IMR-90 (cell line): ENCODE data around the gene GLIPR1L2. TPM values are rescaled to one million over a fixed set of nuclear protein-coding genes. Genes with fewer than 3 reads are reported as not detected.

Experiments
- ATAC-seq: fragments of 200-7000 bp; cut with Tn5 transposase; 2 replicates; pipeline ENCODE4 v1.9.1; 2020; ENCODE audit warnings: low read depth, mild to moderate bottlenecking, moderate library complexity
- BruUV-seq: library from RNA; stranded (reverse); fragments of 400-500 nt; replicated peaks from 2 replicates; lab custom pipeline; 2021; lab: Mats Ljungman, UMichigan
- CTCF ChIA-PET: fragments of 300-600 bp; formaldehyde crosslinking; extraction: SDS; loops from one replicate; lab custom pipeline; 2021; ENCODE audit warnings: antibody characterized with exemption; lab: Yijun Ruan, JAX
- POLR2A ChIA-PET: fragments of 300-600 bp; sonication (Branson Sonifier 250); formaldehyde crosslinking; loops from one replicate; lab custom pipeline; 2022; ENCODE audit warnings: antibody characterized with exemption; ENCODE audit not compliant: unreplicated experiment; lab: Charles Lee
- DNase-seq: peaks from one replicate; pipeline ENCODE4 v3.0.0; 2013
- H2AFZ ChIP-seq: replicated peaks from 2 replicates; pipeline ENCODE3; 2013; ENCODE audit warnings: low read length, mild to moderate bottlenecking; ENCODE audit not compliant: poor library complexity
- H2AK5ac ChIP-seq: 2 replicates; pipeline ENCODE4 v1.6.1; 2013; ENCODE audit warnings: low read depth, low read length, inconsistent platforms
- H2AK9ac ChIP-seq: replicated peaks from 2 replicates; pipeline ENCODE3; 2013; ENCODE audit warnings: mild to moderate bottlenecking, low read depth, low read length, moderate library complexity; ENCODE audit not compliant: poor library complexity
- H2BK120ac ChIP-seq: 2 replicates; pipeline ENCODE4 v1.6.1; 2013; ENCODE audit warnings: low read depth, low read length, inconsistent platforms
- H2BK15ac ChIP-seq: 3 replicates; pipeline ENCODE4 v1.6.1; 2013; ENCODE audit warnings: low read depth, low read length, inconsistent platforms
- H2BK20ac ChIP-seq: 2 replicates; pipeline ENCODE4 v1.6.1; 2013; ENCODE audit warnings: low read depth, mild to moderate bottlenecking, inconsistent platforms, low read length, moderate library complexity
- H2BK5ac ChIP-seq: 2 replicates; pipeline ENCODE4 v1.6.1; 2013; ENCODE audit warnings: mild to moderate bottlenecking, low read depth, low read length, inconsistent platforms; ENCODE audit not compliant: poor library complexity, severe bottlenecking
- H3K14ac ChIP-seq: replicated peaks from 2 replicates; pipeline ENCODE4 v1.6.1; 2013; ENCODE audit warnings: low read depth, low read length, inconsistent platforms
- H3K18ac ChIP-seq: 2 replicates; pipeline ENCODE4 v1.6.1; 2013; ENCODE audit warnings: low read depth, low read length, control low read depth
- H3K23ac ChIP-seq: 2 replicates; pipeline ENCODE4 v1.6.1; 2013; ENCODE audit warnings: low read depth, low read length, inconsistent platforms
- H3K27ac ChIP-seq: 2 replicates; pipeline ENCODE4 v1.5.1; 2013; ENCODE audit warnings: mild to moderate bottlenecking, control low read depth, low read length; ENCODE audit not compliant: insufficient read depth
- H3K27me3 ChIP-seq: 2 replicates; pipeline ENCODE4 v1.6.1; 2013; ENCODE audit warnings: low read length; ENCODE audit not compliant: control insufficient read depth, insufficient read depth
- H3K36me3 ChIP-seq: 2 replicates; pipeline ENCODE4 v1.6.1; 2013; ENCODE audit warnings: low read length, mixed read lengths; ENCODE audit not compliant: control insufficient read depth, insufficient read depth
- H3K4ac ChIP-seq: 2 replicates; pipeline ENCODE4 v1.6.1; 2013; ENCODE audit warnings: low read depth, low read length, inconsistent platforms
- H3K4me1 ChIP-seq: 2 replicates; pipeline ENCODE4 v1.6.1; 2013; ENCODE audit warnings: low read length, mixed read lengths; ENCODE audit not compliant: control insufficient read depth, insufficient read depth
- H3K4me2 ChIP-seq: 2 replicates; pipeline ENCODE4 v1.6.1; 2013; ENCODE audit warnings: low read depth, mild to moderate bottlenecking, control low read depth, low read length, moderate library complexity
- H3K4me3 ChIP-seq: 2 replicates; pipeline ENCODE4 v1.5.1; 2013; ENCODE audit warnings: low read depth, mild to moderate bottlenecking, control low read depth, low read length, moderate library complexity; ENCODE audit not compliant: insufficient read depth
- H3K56ac ChIP-seq: 2 replicates; pipeline ENCODE4 v1.6.1; 2013; ENCODE audit warnings: low read length, inconsistent platforms; ENCODE audit not compliant: insufficient read depth; ENCODE audit errors: extremely low read depth
- H3K79me1 ChIP-seq, 2 experiments: 2 replicates each; pipeline ENCODE4 v1.6.1; 2013; ENCODE audit warnings: low read length in 2 of 2, inconsistent platforms in 1 of 2, low read depth in 1 of 2
- H3K9ac ChIP-seq: 2 replicates; pipeline ENCODE4 v1.6.1; 2013; ENCODE audit warnings: low read depth, low read length, control low read depth
- H3K9me1 ChIP-seq: 2 replicates; pipeline ENCODE4 v1.6.1; 2013; ENCODE audit warnings: low read length, inconsistent platforms; ENCODE audit not compliant: insufficient read depth
- H3K9me3 ChIP-seq: 2 replicates; pipeline ENCODE4 v1.6.1; 2013; ENCODE audit warnings: low read length; ENCODE audit not compliant: control insufficient read depth, insufficient read depth
- H4K20me1 ChIP-seq: 2 replicates; pipeline ENCODE4 v1.6.1; 2013; ENCODE audit warnings: low read length, inconsistent platforms; ENCODE audit not compliant: insufficient read depth
- H4K5ac ChIP-seq: 2 replicates; pipeline ENCODE4 v1.6.1; 2013; ENCODE audit warnings: mild to moderate bottlenecking, low read depth, low read length, control low read depth
- H4K8ac ChIP-seq, 2 experiments: 2 replicates each; pipeline ENCODE4 v1.6.1; 2013; ENCODE audit warnings: low read depth in 2 of 2, low read length in 2 of 2, control low read depth in 1 of 2, inconsistent platforms in 1 of 2
- H4K91ac ChIP-seq: 2 replicates; pipeline ENCODE4 v1.6.1; 2013; ENCODE audit warnings: low read depth, low read length, inconsistent platforms; ENCODE audit not compliant: insufficient read depth
- MAZ ChIP-seq: IDR thresholded peaks from 2 replicates; pipeline ENCODE4 v1.6.1; 2012; ENCODE audit warnings: low read depth, mild to moderate bottlenecking, low read length, improper control_type of control experiment, moderate library complexity, borderline replicate concordance
- NFE2L2 ChIP-seq: fragments of 150-350 bp; IDR thresholded peaks from 2 replicates; pipeline ENCODE4 v1.6.1; 2016; ENCODE audit warnings: low read depth, mild to moderate bottlenecking, low read length
- RAD21 ChIP-seq: IDR thresholded peaks from 2 replicates; pipeline ENCODE4 v1.6.1; 2012; ENCODE audit warnings: low read length, improper control_type of control experiment
- RFX5 ChIP-seq: IDR thresholded peaks from 2 replicates; pipeline ENCODE4 v1.8.0; 2012; ENCODE audit warnings: low read depth, mild to moderate bottlenecking, low read length, moderate library complexity
- SMC3 ChIP-seq: fragments of 150-350 bp; IDR thresholded peaks from 2 replicates; pipeline ENCODE4 v1.6.1; 2016; ENCODE audit warnings: low read depth, mild to moderate bottlenecking, antibody characterized with exemption, low read length, moderate library complexity
- USF2 ChIP-seq: fragments of 150-350 bp; IDR thresholded peaks from 2 replicates; pipeline ENCODE4 v1.6.1; 2017; ENCODE audit warnings: mild to moderate bottlenecking, antibody characterized with exemption, low read length, low read depth
- WGBS, 2 experiments: methylation state at CpG; one replicate each; pipeline versions ENCODE4 v1.1.5 to v1.1.7; 2013; ENCODE audit warnings: missing lambda C conversion rate in 2 of 2; ENCODE audit not compliant: insufficient read length in 1 of 2; ENCODE audit errors: extremely low coverage in 2 of 2; 5-methylcytosine and 5-hydroxymethylcytosine counted together
- dilution Hi-C: fragments of 300-500 bp; cut with HindIII; formaldehyde crosslinking; loops from one replicate; pipeline ENCODE4 v1.14.3; 2018; ENCODE audit warnings: low sequenced_read_pairs; ENCODE audit not compliant: unreplicated experiment
- in situ Hi-C: fragments of 300-500 bp; cut with MboI; formaldehyde crosslinking; loops from 3 replicates; pipeline ENCODE4 v1.14.3; 2019; ENCODE audit warnings: low sequenced_read_pairs, inconsistent platforms, mixed read lengths
- intact Hi-C: fragments of 100-400 bp; cut with micrococcal nuclease; formaldehyde crosslinking; loops from 2 replicates; pipeline ENCODE4 v1.10.0; 2022
- polyA plus RNA-seq, 3 experiments: library from polyadenylated mRNA; depleted of rRNA; stranded (reverse); fragments of >200 nt; gene quantifications; 2 replicates each; pipeline ENCODE4 v1.2.3, GENCODE V29; 2012; ENCODE audit warnings: low replicate concordance in 1 of 3
- total RNA-seq: library from RNA; depleted of rRNA; stranded (reverse); fragments of >200 nt; gene quantifications from 2 replicates; pipeline ENCODE4 v1.2.3, GENCODE V29; 2012

The GLIPR1L2 gene
- total and polyA plus RNA-seq, 2 of the 4 experiments (the other 2 are of a cell fraction) = 0.07 TPM; not detected in 1

GRCh38 chr12:75366629-75367028 lies 24.3 kb upstream of the GLIPR1L2 start:
- Histone ChIP-seq H3K4me3 (no peak overlapping the region), H3K27me3 (no peaks in the 10 kb centered on the region; the same call in 1 of the 2 replicates), H3K9me1 (no peaks in the 10 kb centered on the region), H3K18ac (no peak overlapping the region), H2BK5ac (no peak overlapping the region), H3K4ac (no peak overlapping the region), H2AFZ (peak overlapping the region; percentile 13), H4K91ac (no peak overlapping the region), H2BK20ac (no peak overlapping the region), H3K23ac (peak overlapping the region; percentile 24; the same call in 1 of the 2 replicates), H3K9me3 (no peaks in the 10 kb centered on the region), H3K56ac (no peak overlapping the region), H3K14ac (no peak overlapping the region), H4K5ac (no peak overlapping the region), H2BK120ac (no peak overlapping the region), H3K4me2 (no peak overlapping the region), H4K20me1 (no peaks in the 10 kb centered on the region), H2AK9ac (no peak overlapping the region), H4K8ac (no peak overlapping the region), H3K4me1 (peaks cover 1% of the 10 kb centered on the region; the same call in 1 of the 2 replicates), H3K27ac (no peak overlapping the region), H3K36me3 (no peaks in the 10 kb centered on the region), H2AK5ac (no peak overlapping the region), H3K79me1 (no peaks in the 10 kb centered on the region), H3K9ac (no peak overlapping the region), H2BK15ac (no peak overlapping the region)
- no TSS peak for BruUV-seq
- in situ Hi-C loops = no loop called here
- intact Hi-C loops = no loop called here
- ATAC-seq (peak; percentile 46; the same call in 1 of the 2 replicates), DNase-seq (peak; percentile 40)
- TF ChIP-seq MAZ (no peak), NFE2L2 (no peak), USF2 (no peak), RFX5 (no peak), SMC3 (no peak), RAD21 (no peak)
- CTCF ChIA-PET = interaction anchor here (0.6 to 1.6 kb wide), 2 partner anchors 32 to 578 kb away, joined by 4 to 6 read pairs; partner anchors contain the start of gene GLIPR1L1
- POLR2A ChIA-PET = interaction anchor here (0.7 kb wide), 1 partner anchor 19 kb away, joined by 4 read pairs; no protein-coding TSS in a partner anchor
- no CpG with 5 or more reads among the region's 1 CpG for WGBS, 2 experiments
- dilution Hi-C loops = no loop called here
